Lower lobe of right lung (tissue), 2 donors: ENCODE data around the gene STAM2. TPM values are rescaled to one million over a fixed set of nuclear protein-coding genes. Genes with fewer than 3 reads are reported as not detected.
A peak's percentile ranks its signal among the peaks of the same experiment; 100 is the strongest.
"Not testable (repeated sequence)": the region's sequence is repeated elsewhere in the genome, so short reads cannot be mapped to it uniquely, and the experiment has no call there.

Experiments
- ATAC-seq, 2 donors: fragments of 200-7000 bp; cut with Tn5 transposase; one replicate each; pipeline ENCODE4 v1.9.1; 2020 to 2022; ENCODE audit warnings: mild to moderate bottlenecking in 2 of 2, moderate library complexity in 2 of 2
- DNase-seq: peaks from one replicate; pipeline ENCODE4 v3.0.0-alpha.2; 2020
- H3K27ac ChIP-seq: fragments of 200-600 bp; one replicate; pipeline ENCODE4 v1.8.0; 2022
- H3K27me3 ChIP-seq: fragments of 200-600 bp; one replicate; pipeline ENCODE4 v1.8.0; 2022; ENCODE audit warnings: low read depth
- H3K36me3 ChIP-seq: fragments of 200-600 bp; one replicate; pipeline ENCODE4 v1.8.0; 2022; ENCODE audit warnings: mild to moderate bottlenecking
- H3K4me1 ChIP-seq: fragments of 200-600 bp; one replicate; pipeline ENCODE4 v1.8.0; 2022
- H3K4me3 ChIP-seq: fragments of 200-600 bp; one replicate; pipeline ENCODE4 v1.8.0; 2022; ENCODE audit warnings: mild to moderate bottlenecking
- H3K9me3 ChIP-seq: fragments of 200-600 bp; one replicate; pipeline ENCODE4 v1.8.0; 2022
- intact Hi-C: fragments of 100-400 bp; cut with DNase I; formaldehyde crosslinking; loops from one replicate; pipeline ENCODE4 v1.11.0; 2022
- total RNA-seq: library from RNA; stranded (reverse); fragmentation: NEBNext Ultra II Directional; extraction: Animal tissue kit (Norgen Biotek cat#: 25700); gene quantifications from one replicate; pipeline ENCODE4 v1.2.1, GENCODE V29; 2021
- TF ChIP-seq, protein P1 (sequence below): fragments of 200-600 bp; IDR thresholded peaks from one replicate; pipeline ENCODE4 v1.8.0; 2022; ENCODE audit warnings: antibody characterized with exemption, mild to moderate bottlenecking
- donor health status: DM: no; HTN: yes; CAD: no; lungs with severe emphysema.

STAM2 gene
- total RNA-seq, 1 donor from 2014 or later = 39.8 TPM

- TF ChIP-seq, protein P1, sequence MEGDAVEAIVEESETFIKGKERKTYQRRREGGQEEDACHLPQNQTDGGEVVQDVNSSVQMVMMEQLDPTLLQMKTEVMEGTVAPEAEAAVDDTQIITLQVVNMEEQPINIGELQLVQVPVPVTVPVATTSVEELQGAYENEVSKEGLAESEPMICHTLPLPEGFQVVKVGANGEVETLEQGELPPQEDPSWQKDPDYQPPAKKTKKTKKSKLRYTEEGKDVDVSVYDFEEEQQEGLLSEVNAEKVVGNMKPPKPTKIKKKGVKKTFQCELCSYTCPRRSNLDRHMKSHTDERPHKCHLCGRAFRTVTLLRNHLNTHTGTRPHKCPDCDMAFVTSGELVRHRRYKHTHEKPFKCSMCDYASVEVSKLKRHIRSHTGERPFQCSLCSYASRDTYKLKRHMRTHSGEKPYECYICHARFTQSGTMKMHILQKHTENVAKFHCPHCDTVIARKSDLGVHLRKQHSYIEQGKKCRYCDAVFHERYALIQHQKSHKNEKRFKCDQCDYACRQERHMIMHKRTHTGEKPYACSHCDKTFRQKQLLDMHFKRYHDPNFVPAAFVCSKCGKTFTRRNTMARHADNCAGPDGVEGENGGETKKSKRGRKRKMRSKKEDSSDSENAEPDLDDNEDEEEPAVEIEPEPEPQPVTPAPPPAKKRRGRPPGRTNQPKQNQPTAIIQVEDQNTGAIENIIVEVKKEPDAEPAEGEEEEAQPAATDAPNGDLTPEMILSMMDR = no peak
- no peak overlapping the region for H3K27ac ChIP-seq
- H3K27me3 ChIP-seq = no peaks in the 10 kb centered on the region
- peaks cover 16% of the 10 kb centered on the region for H3K36me3 ChIP-seq
- DNase-seq (no peak), ATAC-seq (peak in 1 of 2 donors; percentile 16)
- intact Hi-C loops = no loop called here
- H3K9me3 ChIP-seq = no peaks in the 10 kb centered on the region
- no peaks in the 10 kb centered on the region for H3K4me1 ChIP-seq
- H3K4me3 ChIP-seq = no peak overlapping the region
These were observed 59.6 kb downstream of the STAM2 start for GRCh38 chr2:152115952-152116351.

DNA sequence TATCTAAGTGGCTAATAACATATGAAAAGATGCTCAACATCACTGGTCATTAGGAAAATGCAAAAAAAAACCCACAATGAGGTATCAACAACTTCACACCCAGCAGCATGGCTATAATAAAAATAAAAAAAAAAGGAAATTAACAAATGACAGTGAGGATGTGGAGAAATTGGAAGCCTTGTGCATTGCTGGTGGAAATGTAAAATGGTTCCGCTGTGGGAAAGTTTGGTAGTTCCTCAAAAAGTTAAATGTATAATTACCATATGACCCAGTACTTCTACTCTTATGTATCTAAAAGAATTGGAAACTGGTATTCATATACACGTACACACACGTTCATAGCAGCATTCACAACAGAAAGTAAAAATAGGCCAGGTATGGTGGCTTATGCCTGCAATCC lies 61.2 kb downstream of the STAM2 start:
- ATAC-seq = no peak
- H3K4me1 ChIP-seq = no peaks in the 10 kb centered on the region
- H3K9me3 ChIP-seq = no peaks in the 10 kb centered on the region
- no peaks in the 10 kb centered on the region for H3K27me3 ChIP-seq
- H3K27ac ChIP-seq = no peak overlapping the region
- TF ChIP-seq, protein P1 = no peak
- no peak overlapping the region for H3K4me3 ChIP-seq
- no peak for DNase-seq
- intact Hi-C loops = no loop called here
- H3K36me3 ChIP-seq = peaks cover 2% of the 10 kb centered on the region

DNA sequence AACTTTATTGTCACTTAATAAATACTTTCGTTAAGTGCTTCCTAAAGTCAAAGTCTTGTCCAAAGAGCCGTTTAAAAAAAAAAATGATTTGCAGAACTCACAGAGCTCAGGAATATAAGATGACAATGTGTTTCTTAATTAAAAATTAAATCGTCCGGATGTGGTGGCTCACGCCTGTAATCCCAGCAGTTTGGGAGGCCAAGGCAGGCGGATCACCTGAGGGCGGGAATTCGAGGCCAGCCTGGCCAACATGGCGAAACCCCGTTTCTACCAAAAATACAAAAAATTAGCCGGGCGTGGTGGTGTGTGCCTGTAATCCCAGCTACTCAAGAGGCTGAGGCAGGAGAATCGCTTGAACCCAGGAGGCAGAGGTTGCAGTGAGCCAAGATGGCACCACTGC lies 68.4 kb downstream of the STAM2 start:
- DNase-seq, intact Hi-C loops, H3K9me3 ChIP-seq, H3K27ac ChIP-seq, H3K4me3 ChIP-seq, ATAC-seq, H3K36me3 ChIP-seq, H3K27me3 ChIP-seq, H3K4me1 ChIP-seq: not testable (repeated sequence)

DNA sequence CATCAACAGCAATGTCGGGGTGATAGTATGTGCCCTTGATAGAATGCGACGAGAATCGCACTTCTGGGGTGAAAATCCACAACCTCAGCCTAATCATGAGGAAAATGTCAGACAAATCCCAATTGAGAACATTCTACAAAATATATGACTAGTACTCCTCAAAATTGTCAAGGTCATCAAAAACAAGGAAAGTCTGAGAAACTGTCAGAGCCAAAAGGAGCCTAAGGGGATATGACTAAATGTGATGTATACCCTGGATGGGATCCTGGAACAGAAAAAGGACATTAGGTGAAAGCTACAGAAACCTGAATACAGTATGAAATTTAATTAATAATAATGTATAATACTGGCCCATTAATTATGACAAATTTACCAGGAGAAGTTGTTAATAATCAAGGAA lies 69.1 kb downstream of the STAM2 start:
- ATAC-seq (no peak), DNase-seq (no peak)
- Histone ChIP-seq H3K9me3 (no peaks in the 10 kb centered on the region), H3K27ac (no peak overlapping the region), H3K4me1 (no peaks in the 10 kb centered on the region), H3K27me3 (peaks cover 2% of the 10 kb centered on the region), H3K36me3 (no peaks in the 10 kb centered on the region), H3K4me3 (no peak overlapping the region)
- TF ChIP-seq, protein P1 = no peak
- intact Hi-C loops = no loop called here

DNA sequence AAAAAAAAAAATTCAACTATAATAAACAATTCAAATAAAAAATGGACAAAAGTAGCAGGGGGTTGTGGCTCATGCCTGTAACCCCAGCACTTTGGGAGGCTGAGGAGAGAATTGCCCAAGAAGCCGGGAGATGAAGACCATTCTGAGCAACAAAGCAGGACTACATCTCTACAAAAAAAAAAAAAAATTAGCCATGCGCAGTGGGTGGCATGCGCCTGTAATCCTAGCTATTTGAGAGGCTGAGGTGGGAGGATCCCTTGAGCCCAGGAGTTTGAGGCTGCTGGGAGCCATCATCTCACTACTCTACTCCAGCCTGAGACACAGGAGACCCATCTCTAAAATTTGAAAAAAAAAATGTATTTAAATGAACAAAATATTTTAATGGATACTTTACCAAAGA lies 72.3 kb downstream of the STAM2 start:
- Histone ChIP-seq H3K27ac (no peak overlapping the region), H3K36me3 (no peaks in the 10 kb centered on the region), H3K27me3 (peaks cover 22% of the 10 kb centered on the region), H3K9me3 (no peaks in the 10 kb centered on the region), H3K4me3 (no peak overlapping the region), H3K4me1 (peaks cover 8% of the 10 kb centered on the region)
- intact Hi-C loops = no loop called here
- TF ChIP-seq, protein P1 = no peak
- DNase-seq (no peak), ATAC-seq (no peak)

DNA sequence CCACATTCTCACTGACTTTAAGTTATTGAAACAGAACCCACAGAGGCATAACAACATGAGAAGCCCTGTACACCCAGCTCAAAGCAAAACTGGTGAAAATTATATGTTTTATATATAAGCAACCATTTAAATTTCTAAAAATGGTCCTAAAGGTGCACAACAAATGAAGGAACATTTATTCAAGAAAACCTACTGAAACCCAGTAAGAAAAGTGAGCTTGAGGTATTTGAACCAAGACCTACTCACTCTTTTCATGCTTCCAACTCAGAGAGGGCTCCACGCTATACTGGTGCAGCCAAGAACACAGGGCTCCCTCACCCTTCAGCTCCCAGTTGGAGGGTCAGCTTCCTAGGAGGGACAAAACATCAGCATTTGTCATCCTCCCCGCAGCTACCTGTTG lies 74.6 kb downstream of the STAM2 start:
- no peaks in the 10 kb centered on the region for H3K36me3 ChIP-seq
- no peaks in the 10 kb centered on the region for H3K9me3 ChIP-seq
- no peak overlapping the region for H3K4me3 ChIP-seq
- H3K27me3 ChIP-seq = peaks cover 26% of the 10 kb centered on the region
- TF ChIP-seq, protein P1 = no peak
- H3K27ac ChIP-seq = no peak overlapping the region
- peaks cover 8% of the 10 kb centered on the region for H3K4me1 ChIP-seq
- ATAC-seq (no peak), DNase-seq (no peak)
- intact Hi-C loops = no loop called here
